BE2C (cell line): ENCODE data around the gene CCNY.

ENCODE experiments used
- DNase-seq: peaks from one replicate; pipeline ENCODE4 v3.0.0-alpha.2; 2020
- H3K27me3 ChIP-seq: fragments of 250-450 bp; sonication (Bioruptor Pico); 2 replicates; pipeline ENCODE4 v1.5.1; 2020; ENCODE audit warnings: mild to moderate bottlenecking
- H3K36me3 ChIP-seq: fragments of 250-450 bp; sonication (Bioruptor Pico); 2 replicates; pipeline ENCODE4 v1.5.1; 2020; ENCODE audit warnings: mild to moderate bottlenecking
- H3K4me1 ChIP-seq: fragments of 250-450 bp; sonication (Bioruptor Pico); 2 replicates; pipeline ENCODE4 v1.5.1; 2020
- H3K4me3 ChIP-seq: 2 replicates; pipeline ENCODE4 v1.5.1; 2011; ENCODE audit warnings: low read depth, low read length
- H3K9me3 ChIP-seq: fragments of 250-450 bp; sonication (Bioruptor Pico); 2 replicates; pipeline ENCODE4 v1.5.1; 2020
- TF ChIP-seq, protein P1 (sequence below): IDR thresholded peaks from 2 replicates; pipeline ENCODE4 v1.5.1; 2012; ENCODE audit warnings: mild to moderate bottlenecking, low read depth, low read length

Gene CCNY

DNA sequence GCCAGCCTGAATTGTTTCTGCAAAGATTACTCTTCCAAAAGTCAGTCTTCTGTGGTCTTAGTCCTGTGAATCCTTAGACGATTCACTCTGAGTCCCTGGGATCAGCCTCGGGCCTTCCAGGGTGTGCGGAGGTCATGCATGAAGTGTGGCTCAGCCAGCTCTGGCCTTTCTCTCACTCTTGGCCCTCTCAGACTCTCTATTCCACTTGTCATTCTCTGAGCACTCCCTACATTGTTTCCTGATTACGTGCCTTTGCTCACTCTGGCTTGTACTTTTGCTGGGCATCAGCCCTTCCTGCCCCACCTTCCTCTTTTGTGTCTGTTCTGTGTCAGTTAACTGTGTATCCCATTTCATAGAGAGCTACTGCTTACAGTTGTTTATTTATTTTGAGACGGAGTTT lies 36.0 kb downstream of the CCNY start:
- Histone ChIP-seq H3K9me3 (no peaks in the 10 kb centered on the region), H3K4me1 (no peaks in the 10 kb centered on the region), H3K27me3 (no peaks in the 10 kb centered on the region), H3K36me3 (no peaks in the 10 kb centered on the region), H3K4me3 (no peak overlapping the region)
- DNase-seq, result no peak
- TF ChIP-seq, protein P1, sequence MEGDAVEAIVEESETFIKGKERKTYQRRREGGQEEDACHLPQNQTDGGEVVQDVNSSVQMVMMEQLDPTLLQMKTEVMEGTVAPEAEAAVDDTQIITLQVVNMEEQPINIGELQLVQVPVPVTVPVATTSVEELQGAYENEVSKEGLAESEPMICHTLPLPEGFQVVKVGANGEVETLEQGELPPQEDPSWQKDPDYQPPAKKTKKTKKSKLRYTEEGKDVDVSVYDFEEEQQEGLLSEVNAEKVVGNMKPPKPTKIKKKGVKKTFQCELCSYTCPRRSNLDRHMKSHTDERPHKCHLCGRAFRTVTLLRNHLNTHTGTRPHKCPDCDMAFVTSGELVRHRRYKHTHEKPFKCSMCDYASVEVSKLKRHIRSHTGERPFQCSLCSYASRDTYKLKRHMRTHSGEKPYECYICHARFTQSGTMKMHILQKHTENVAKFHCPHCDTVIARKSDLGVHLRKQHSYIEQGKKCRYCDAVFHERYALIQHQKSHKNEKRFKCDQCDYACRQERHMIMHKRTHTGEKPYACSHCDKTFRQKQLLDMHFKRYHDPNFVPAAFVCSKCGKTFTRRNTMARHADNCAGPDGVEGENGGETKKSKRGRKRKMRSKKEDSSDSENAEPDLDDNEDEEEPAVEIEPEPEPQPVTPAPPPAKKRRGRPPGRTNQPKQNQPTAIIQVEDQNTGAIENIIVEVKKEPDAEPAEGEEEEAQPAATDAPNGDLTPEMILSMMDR, result no peak

DNA sequence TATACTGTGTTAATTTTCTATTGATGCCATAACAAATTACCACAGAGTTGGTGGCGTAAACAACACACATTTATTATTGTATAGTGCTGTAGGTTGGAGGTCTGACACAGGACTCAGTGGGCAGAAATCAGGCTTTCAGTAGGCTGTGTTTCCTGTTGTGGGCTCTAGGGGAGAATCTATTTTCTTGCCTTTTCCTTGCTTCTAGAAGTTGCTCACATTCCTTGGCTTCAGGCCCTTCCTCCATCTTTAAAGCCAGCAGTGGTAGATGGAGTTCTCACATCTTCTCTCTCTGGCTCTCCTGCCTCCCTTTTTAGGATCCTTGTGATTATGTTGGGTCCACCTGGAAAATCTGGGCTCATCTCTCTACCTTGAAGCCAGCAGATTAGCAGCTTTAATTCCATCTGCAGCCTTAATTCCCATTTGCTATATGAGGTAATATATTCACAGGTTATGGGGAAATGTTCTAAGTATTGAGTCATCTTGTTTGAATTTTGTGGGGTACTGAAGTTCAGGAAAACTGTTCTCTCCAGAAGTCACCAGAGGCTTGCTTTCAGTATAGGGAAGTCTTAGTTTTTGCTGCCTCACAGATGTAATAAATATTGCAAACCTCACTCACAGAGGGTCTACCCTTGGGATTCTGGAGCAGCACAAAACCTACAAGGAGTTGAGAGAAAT lies 38.9 kb downstream of the CCNY start:
- no peak for DNase-seq
- Histone ChIP-seq H3K27me3 (no peaks in the 10 kb centered on the region), H3K36me3 (no peaks in the 10 kb centered on the region), H3K4me1 (peaks cover 7% of the 10 kb centered on the region), H3K9me3 (no peaks in the 10 kb centered on the region), H3K4me3 (no peak overlapping the region)
- TF ChIP-seq, protein P1, result no peak

DNA sequence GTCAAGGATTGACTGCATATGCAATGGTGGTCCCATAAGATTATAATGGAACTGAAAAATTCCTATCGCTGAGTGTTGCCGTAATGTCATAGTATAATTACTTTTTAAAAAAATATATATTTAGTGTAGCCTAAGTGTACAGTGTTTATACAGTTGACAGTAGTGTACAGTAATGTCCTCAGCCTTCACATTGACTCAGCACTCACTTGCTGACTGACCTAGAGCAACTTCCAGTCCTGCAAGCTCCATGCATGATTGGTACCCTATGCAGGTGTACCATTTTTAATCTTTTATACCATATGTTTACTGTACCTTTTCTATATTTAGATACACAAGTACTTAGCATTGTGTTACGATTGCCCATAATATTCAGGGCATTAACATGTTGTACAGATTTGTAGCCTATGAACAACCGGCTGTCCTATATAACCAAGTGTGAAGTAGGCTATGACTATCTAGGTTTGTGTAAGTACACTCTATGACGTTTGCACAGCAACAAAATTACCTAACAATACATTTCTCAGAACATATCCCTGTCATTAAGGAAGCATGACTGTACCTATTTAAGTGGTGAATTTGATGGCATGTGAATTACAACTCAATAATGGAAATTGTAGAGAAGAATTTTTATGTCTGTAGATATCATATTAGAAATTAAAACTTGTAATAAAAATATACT lies 40.9 kb downstream of the CCNY start:
- H3K27me3 ChIP-seq, result no peaks in the 10 kb centered on the region
- H3K4me1 ChIP-seq, result peaks cover 7% of the 10 kb centered on the region
- TF ChIP-seq, protein P1, result no peak
- no peak overlapping the region for H3K4me3 ChIP-seq
- H3K9me3 ChIP-seq, result no peaks in the 10 kb centered on the region
- H3K36me3 ChIP-seq, result no peaks in the 10 kb centered on the region
- DNase-seq, result no peak

DNA sequence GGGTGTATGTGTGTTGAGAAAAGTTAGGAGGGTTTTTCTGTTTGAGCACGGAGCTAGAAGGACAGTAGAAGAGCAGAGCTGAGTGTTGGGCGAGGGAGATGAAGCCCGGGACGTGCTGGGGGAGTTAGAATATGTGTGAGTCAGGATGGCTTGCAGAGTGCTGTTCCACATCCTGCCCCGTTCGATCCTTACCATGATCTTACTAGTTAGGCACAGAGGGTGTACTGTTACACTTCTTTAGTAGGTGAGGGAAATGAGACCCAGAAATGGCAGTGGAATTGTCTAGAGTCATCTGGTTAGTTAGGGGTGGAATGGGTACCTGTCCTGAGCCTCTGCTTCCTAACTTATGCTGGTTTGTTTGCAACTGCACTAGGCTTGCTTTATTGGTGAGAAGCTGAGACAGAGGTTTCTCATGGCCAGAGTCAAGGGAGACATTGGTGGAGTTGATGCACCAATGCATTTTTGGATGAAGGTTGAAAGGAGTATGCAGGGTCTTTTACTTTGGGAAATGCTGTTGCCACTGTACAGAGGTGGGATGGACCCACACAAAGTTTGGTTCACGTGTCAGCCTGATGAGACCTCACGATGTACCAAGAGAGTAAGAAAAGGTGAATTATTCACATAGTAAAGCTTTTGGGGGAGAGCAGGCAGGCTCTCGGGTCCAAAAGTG lies 42.4 kb downstream of the CCNY start:
- Histone ChIP-seq H3K9me3 (no peaks in the 10 kb centered on the region), H3K36me3 (no peaks in the 10 kb centered on the region), H3K4me3 (no peak overlapping the region), H3K27me3 (no peaks in the 10 kb centered on the region), H3K4me1 (peaks cover 7% of the 10 kb centered on the region)
- TF ChIP-seq, protein P1, result no peak
- no peak for DNase-seq

DNA sequence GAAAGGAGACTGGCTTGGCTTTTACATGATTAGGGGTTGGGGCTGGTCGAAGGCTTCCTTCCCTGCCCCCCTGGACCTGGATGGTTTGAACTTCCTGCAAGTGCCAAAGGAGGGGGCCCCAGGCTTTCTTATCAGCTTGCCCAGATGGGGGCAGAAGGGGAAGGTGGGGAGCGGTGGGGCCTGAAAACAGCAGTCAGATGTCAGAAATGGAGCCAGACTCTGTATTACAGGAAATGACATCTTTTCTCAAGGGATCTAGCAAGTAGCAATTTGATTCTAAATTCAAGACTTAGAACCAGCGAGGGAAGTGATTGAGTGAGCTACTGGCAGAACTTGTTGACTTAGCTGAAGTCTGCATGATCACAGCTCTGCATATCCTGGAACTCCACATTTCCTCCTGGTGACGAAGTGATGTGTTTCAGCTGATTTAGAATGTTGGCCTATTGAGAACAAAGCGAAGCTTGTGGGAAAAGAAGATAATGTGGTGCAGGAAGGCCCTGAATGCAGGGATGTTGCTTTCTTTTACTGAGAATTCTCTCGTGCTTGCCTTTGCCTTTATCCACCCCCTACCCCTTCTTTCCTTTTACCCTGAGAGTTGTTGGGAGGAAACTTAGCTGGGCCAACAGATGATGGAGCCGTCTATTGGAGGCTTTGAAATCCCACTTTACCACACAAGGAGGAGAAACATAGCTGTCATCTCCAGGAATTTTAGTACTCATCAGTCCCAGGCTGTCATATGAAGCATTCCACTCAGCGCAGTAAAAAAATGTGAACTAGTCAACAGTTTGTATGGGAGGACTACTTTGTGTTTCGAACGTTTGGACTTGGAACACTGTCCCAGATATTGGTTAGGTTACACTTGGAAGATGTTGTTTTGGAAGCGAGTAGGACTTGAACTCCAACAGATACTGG lies 43.2 kb downstream of the CCNY start:
- no peak overlapping the region for H3K4me3 ChIP-seq
- no peak for DNase-seq
- TF ChIP-seq, protein P1, result no peak
- no peaks in the 10 kb centered on the region for H3K27me3 ChIP-seq
- H3K9me3 ChIP-seq, result no peaks in the 10 kb centered on the region
- peaks cover 7% of the 10 kb centered on the region for H3K4me1 ChIP-seq
- H3K36me3 ChIP-seq, result no peaks in the 10 kb centered on the region
